Ammon's horn (tissue), 1 donor: ENCODE data around the gene TSPAN13.

Source experiments
- DNase-seq: peaks from one replicate; pipeline ENCODE4 v3.0.0-alpha.2; 2016; ENCODE audit warnings: low spot score

The TSPAN13 gene

GRCh38 chr7:16813232-16813616, 59.7 kb downstream of the TSPAN13 start:
- no peak for DNase-seq

GRCh38 chr7:16815001-16815400, 61.4 kb downstream of the TSPAN13 start:
- no peak for DNase-seq

GRCh38 chr7:16816824-16817223, 63.3 kb downstream of the TSPAN13 start:
- peak; percentile 70 for DNase-seq

DNA sequence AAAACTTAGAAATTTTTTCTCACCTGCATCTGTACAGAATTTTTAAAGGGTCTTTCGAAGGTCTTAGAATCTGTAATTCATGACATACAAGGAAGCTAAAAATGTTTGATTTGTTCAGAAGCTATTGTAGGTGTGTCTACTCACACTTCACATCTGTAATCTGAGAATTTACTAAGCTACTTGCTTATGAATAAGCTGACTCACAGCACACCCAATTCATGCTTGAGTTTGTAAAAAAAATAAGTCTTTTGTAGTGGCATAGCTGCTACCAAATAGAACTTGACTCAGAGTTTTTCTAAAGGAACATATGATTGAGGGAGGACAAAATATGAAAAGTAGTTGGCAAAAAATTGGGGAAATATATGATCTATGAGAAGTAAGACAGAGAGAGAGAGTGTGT, 64.0 kb downstream of the TSPAN13 start:
- no peak for DNase-seq

DNA sequence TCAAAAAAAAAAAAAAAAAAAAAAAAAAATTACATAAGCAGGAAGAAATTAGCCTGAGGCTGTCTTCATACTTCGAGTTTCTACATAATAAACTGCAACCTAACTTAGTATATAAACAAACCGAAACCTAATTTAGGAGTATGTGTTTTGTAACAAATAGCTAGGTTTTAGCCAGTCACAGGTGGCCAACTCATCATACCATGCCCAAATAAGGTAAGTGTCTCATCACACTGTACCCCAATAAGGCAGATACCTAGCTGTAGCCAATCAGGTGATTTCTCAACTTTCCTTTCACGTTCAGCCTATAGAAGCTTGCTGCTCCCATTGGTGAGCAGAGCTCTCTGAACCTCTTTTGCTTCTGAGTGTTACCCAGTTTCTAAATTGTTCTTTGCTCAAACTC, 65.2 kb downstream of the TSPAN13 start:
- no peak for DNase-seq

DNA sequence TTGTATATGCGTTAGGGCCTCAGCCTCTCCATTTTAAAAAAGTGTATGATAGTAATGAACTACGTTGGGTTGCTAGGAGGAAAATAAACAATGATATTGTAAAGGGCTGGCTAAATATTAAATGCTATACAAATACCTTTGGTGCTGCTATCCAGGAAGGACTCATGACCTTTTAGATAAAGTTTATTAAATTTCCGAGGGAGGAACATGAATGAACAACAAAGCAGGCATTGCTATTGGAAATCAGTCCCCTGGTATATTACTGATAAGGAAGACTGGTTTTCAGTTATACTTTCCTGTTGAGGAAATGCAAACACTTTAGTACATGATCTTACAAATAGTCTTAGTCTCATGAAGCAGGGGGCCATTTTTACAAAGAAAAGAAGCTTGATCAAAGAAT, 68.5 kb downstream of the TSPAN13 start:
- no peak for DNase-seq

DNA sequence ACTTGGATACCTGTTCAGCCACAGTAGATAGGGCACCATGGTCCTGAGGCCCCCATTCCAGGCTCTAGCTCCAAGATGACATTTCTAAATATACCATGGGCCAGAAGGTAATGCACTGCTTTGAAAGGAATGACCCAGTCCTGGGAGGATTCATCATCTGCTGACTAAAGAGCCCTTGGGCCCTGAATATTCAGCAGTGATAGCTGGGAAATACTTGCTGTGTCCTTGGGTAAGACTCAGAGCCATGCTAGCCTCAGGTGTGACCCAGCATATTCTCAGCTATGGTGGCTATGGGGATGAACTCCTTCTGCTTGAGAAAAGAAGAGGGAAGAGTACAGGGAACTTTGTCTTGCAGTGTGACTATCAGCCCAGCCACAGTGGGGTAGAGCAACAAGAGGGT, 72.5 kb downstream of the TSPAN13 start:
- no peak for DNase-seq

DNA sequence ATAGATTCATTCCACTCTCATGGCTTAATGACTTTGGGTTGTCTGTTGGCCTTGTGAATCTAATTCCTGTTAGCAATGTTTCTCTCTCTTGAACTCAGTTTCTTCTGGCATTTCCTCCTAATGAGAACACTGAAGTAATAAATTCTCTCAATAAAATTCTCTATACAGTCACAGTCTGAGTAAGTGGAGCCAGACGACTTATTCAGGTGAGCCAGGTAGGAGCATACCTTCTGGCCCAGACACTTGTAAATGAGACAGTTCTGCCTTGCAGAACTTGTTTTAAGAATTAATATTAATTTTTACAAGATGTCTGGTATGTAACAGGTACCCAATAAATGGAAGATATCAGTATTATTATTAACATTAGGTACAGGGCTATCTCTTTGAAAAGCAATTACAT, 79.8 kb downstream of the TSPAN13 start:
- no peak for DNase-seq
